ENCODE data around the gene PHF2.

PHF2 gene

GRCh38 chr9:93599571-93600403, 23.4 kb downstream of the PHF2 start:
- no peak for DNase-seq

GRCh38 chr9:93600504-93600903, 24.1 kb downstream of the PHF2 start:
- no peak for DNase-seq

- DNase-seq: no peak
Observed at GRCh38 chr9:93601063-93601462, 24.7 kb downstream of the PHF2 start.

- DNase-seq: no peak
Observed at GRCh38 chr9:93601666-93602065, 25.3 kb downstream of the PHF2 start.

- no peak for DNase-seq
Observed at GRCh38 chr9:93603011-93603410, 26.6 kb downstream of the PHF2 start.

- no peak for DNase-seq
Observed at GRCh38 chr9:93603906-93604326, 27.5 kb downstream of the PHF2 start.

GRCh38 chr9:93606187-93606586, 29.8 kb downstream of the PHF2 start:
- no peak for DNase-seq

- DNase-seq: no peak
Observed at GRCh38 chr9:93610206-93610605, 33.8 kb downstream of the PHF2 start.

GRCh38 chr9:93612052-93612795, 35.8 kb downstream of the PHF2 start:
- no peak for DNase-seq

- no peak for DNase-seq
Observed at GRCh38 chr9:93612796-93613154, 36.4 kb downstream of the PHF2 start.

- DNase-seq: no peak
Observed at GRCh38 chr9:93613174-93613573, 36.8 kb downstream of the PHF2 start.

GRCh38 chr9:93613791-93614190, 37.4 kb downstream of the PHF2 start:
- no peak for DNase-seq

- no peak for DNase-seq
Observed at GRCh38 chr9:93614830-93615468, 38.6 kb downstream of the PHF2 start.

- no peak for DNase-seq
Observed at GRCh38 chr9:93616044-93616443, 39.7 kb downstream of the PHF2 start.

GRCh38 chr9:93617273-93617672, 40.9 kb downstream of the PHF2 start:
- DNase-seq: no peak

- DNase-seq: no peak
Observed at GRCh38 chr9:93619272-93619775, 42.9 kb downstream of the PHF2 start.

GRCh38 chr9:93620041-93620506, 43.7 kb downstream of the PHF2 start:
- DNase-seq: no peak

GRCh38 chr9:93620881-93621820, 44.8 kb downstream of the PHF2 start:
- no peak for DNase-seq

GRCh38 chr9:93621922-93622321, 45.5 kb downstream of the PHF2 start:
- DNase-seq: no peak

- no peak for DNase-seq
Observed at GRCh38 chr9:93622691-93623090, 46.3 kb downstream of the PHF2 start.

GRCh38 chr9:93623753-93624152, 47.4 kb downstream of the PHF2 start:
- no peak for DNase-seq

All from nucleus accumbens (tissue), 56 donors.